K562 (cell line): ENCODE results near the gene TMEM176B. TPM values are rescaled to one million over a fixed set of nuclear protein-coding genes. Genes with fewer than 3 reads are reported as not detected.
A peak's percentile ranks its signal among the peaks of the same experiment; 100 is the strongest.

Experiments
- ATAC-seq: fragments of 200-7000 bp; cut with Tn5 transposase; 3 replicates; pipeline ENCODE4 v1.9.1; 2020; ENCODE audit warnings: moderate library complexity
- BruUV-seq: library from RNA; stranded (reverse); fragments of 400-500 nt; replicated peaks from 2 replicates; lab custom pipeline; 2021; lab: Mats Ljungman, UMichigan
- CTCF ChIA-PET: fragments of 300-600 bp; formaldehyde crosslinking; extraction: SDS; loops from one replicate; lab custom pipeline; 2021; ENCODE audit warnings: low intra/inter-chr PET ratio; lab: Yijun Ruan, JAX
- POLR2A ChIA-PET: fragments of 300-600, 350-650 bp; sonication (Branson Sonifier 250); formaldehyde crosslinking; extraction: SDS; loops from one replicate; lab custom pipeline; 2021; ENCODE audit warnings: antibody characterized with exemption, inconsistent platforms; lab: Yijun Ruan, JAX
- DNase-seq, 4 experiments: peaks; one replicate each; pipeline versions ENCODE4 v3.0.0 to v3.0.0-alpha.2; 2011 to 2018; ENCODE audit warnings: low spot score in 3 of 4, mixed read lengths in 3 of 4; ENCODE audit errors: extremely low read depth in 1 of 4
- FAIRE-seq: peaks from 2 replicates; lab custom pipeline; 2011; peaks lifted over from hg19 to GRCh38; lab: Jason Lieb, UNC
- H2AFZ ChIP-seq: 2 replicates; pipeline ENCODE4 v1.6.0; 2011; ENCODE audit warnings: low read depth, low read length, control low read depth, inconsistent platforms
- H3K27ac ChIP-seq: fragments of 200-600 bp; 3 replicates; pipeline ENCODE4 v1.8.0; 2011; ENCODE audit warnings: low read depth, mild to moderate bottlenecking, control low read depth, inconsistent platforms, low read length, moderate library complexity, mixed read lengths; ENCODE audit errors: extremely low read depth
- H3K27me3 ChIP-seq, 2 experiments: fragments of 300-600 bp in 1 of 2; 2 replicates in 1 of 2; 3 replicates in 1 of 2; pipeline versions ENCODE4 v1.6.0 to v1.8.0; 2011; ENCODE audit warnings: inconsistent platforms in 2 of 2, low read length in 2 of 2, mild to moderate bottlenecking in 1 of 2, mixed read lengths in 1 of 2, moderate library complexity in 1 of 2; ENCODE audit not compliant: control insufficient read depth in 2 of 2, insufficient read depth in 2 of 2
- H3K36me3 ChIP-seq: fragments of 300-600 bp; 3 replicates; pipeline ENCODE4 v1.8.0; 2011; ENCODE audit warnings: mild to moderate bottlenecking, low read length, inconsistent platforms; ENCODE audit not compliant: control insufficient read depth, insufficient read depth
- H3K4me1 ChIP-seq, 2 experiments: fragments of 200-600 bp in 1 of 2; replicated peaks in 1 of 2; 2 replicates in 1 of 2; 3 replicates in 1 of 2; pipeline versions ENCODE4 v1.5.1 to v1.8.0; 2011; ENCODE audit warnings: inconsistent platforms in 2 of 2, low read length in 2 of 2, mild to moderate bottlenecking in 1 of 2, mixed read lengths in 1 of 2, moderate library complexity in 1 of 2; ENCODE audit not compliant: control insufficient read depth in 2 of 2, insufficient read depth in 2 of 2
- H3K4me2 ChIP-seq: 2 replicates; pipeline ENCODE4 v1.6.1; 2011; ENCODE audit warnings: low read length, control low read depth, inconsistent platforms, mixed read lengths; ENCODE audit not compliant: insufficient read depth
- H3K4me3 ChIP-seq: fragments of 200-600 bp; sonication (generic), shearing (Covaris generic); 2 replicates; pipeline ENCODE4 v1.5.1; 2016; ENCODE audit warnings: control low read depth, inconsistent platforms
- H3K79me2 ChIP-seq: fragments of 200-600 bp; 3 replicates; pipeline ENCODE4 v1.8.0; 2011; ENCODE audit warnings: low read length, inconsistent platforms; ENCODE audit not compliant: control insufficient read depth, insufficient read depth
- H3K9ac ChIP-seq, 2 experiments: 2 replicates each; pipeline versions ENCODE4 v1.6.0 to v1.6.1; 2011; ENCODE audit warnings: low read depth in 2 of 2, low read length in 2 of 2, control low read depth in 1 of 2, inconsistent platforms in 1 of 2, mild to moderate bottlenecking in 1 of 2, mixed read lengths in 1 of 2; ENCODE audit not compliant: insufficient read depth in 1 of 2
- H3K9me1 ChIP-seq: one replicate; pipeline ENCODE4 v1.6.0; 2011; ENCODE audit warnings: inconsistent platforms, mild to moderate bottlenecking, low read length, moderate library complexity; ENCODE audit not compliant: control insufficient read depth, insufficient read depth
- H3K9me3 ChIP-seq: replicated peaks from 2 replicates; pipeline ENCODE4 v1.5.1; 2011; ENCODE audit warnings: low read depth, low read length, inconsistent platforms; ENCODE audit not compliant: control insufficient read depth, insufficient read depth
- H4K20me1 ChIP-seq: replicated peaks from 2 replicates; pipeline ENCODE4 v1.6.1; 2011; ENCODE audit warnings: low read length, inconsistent platforms, mixed read lengths; ENCODE audit not compliant: control insufficient read depth, insufficient read depth
- BACH1 ChIP-seq: fragments of 200-800 bp; sonication (Bioruptor generic); IDR thresholded peaks from 2 replicates; pipeline ENCODE4 v1.6.1; 2016; ENCODE audit warnings: missing genetic modification characterization, missing compliant biosample characterization
- HIVEP1 ChIP-seq: fragments of 250-450 bp; sonication (Bioruptor Pico); IDR thresholded peaks from 2 replicates; pipeline ENCODE4 v1.4.0; 2020; ENCODE audit warnings: mild to moderate bottlenecking
- ZNF354B ChIP-seq: fragments of 250-450 bp; sonication (Bioruptor Pico); IDR thresholded peaks from 2 replicates; pipeline ENCODE4 v1.4.0; 2020
- ZNF507 ChIP-seq: conservative IDR thresholded peaks from 2 replicates; pipeline ENCODE4 v1.6.1; 2017; ENCODE audit warnings: missing genetic modification characterization, missing compliant biosample characterization
- WGBS: fragments of 100-300 bp; shearing (Covaris generic); methylation state at CpG from one replicate; pipeline ENCODE4 v1.1.6; 2016; ENCODE audit warnings: low coverage, mixed read lengths; ENCODE audit not compliant: insufficient coverage; ENCODE audit errors: missing lambda C conversion rate; 5-methylcytosine and 5-hydroxymethylcytosine counted together
- in situ Hi-C: fragments of 300-500 bp; cut with MboI; formaldehyde crosslinking; loops from 4 replicates; pipeline ENCODE4 v1.15.0; 2018; ENCODE audit warnings: inconsistent platforms, mixed read lengths
- intact Hi-C: fragments of 100-400 bp; cut with micrococcal nuclease; formaldehyde crosslinking; loops from 2 replicates; pipeline ENCODE4 v1.14.2; 2022
- polyA plus RNA-seq, 8 experiments: library from polyadenylated mRNA; depleted of rRNA in 4 of 8; stranded (reverse) in 5 of 8; unstranded in 3 of 8; fragments of >200 nt; fragmentation: Nextera tagmentation in 2 of 8; fragmentation: Illumina TruSeq in 1 of 8; extraction: Ambion mirVana in 2 of 8; extraction: Trizol in 1 of 8; gene quantifications; 2 replicates each; pipeline versions ENCODE4 v1.2.1 to v1.2.3, GENCODE V29; 2011 to 2014; ENCODE audit warnings: inconsistent platforms in 1 of 8, missing spikeins in 1 of 8
- total RNA-seq, 7 experiments: library from RNA; depleted of rRNA in 6 of 7; stranded (reverse); fragments of >200 nt in 6 of 7; fragmentation: Illumina TruSeq in 2 of 7; extraction: Trizol in 2 of 7; gene quantifications; 2 replicates each; pipeline versions ENCODE4 v1.2.1 to v1.2.3, GENCODE V29; 2011 to 2021; ENCODE audit warnings: low replicate concordance in 1 of 7
- TF ChIP-seq, protein P1 (sequence below), 2 experiments: fragments of 450-650 bp in 1 of 2; IDR thresholded peaks; 2 replicates each; pipeline ENCODE4 v1.6.1; 2011 to 2017; ENCODE audit warnings: low read depth in 2 of 2, antibody characterized with exemption in 1 of 2, borderline replicate concordance in 1 of 2, low read length in 1 of 2, mild to moderate bottlenecking in 1 of 2, mixed read lengths in 1 of 2; ENCODE audit not compliant: control insufficient read depth in 1 of 2
- TF ChIP-seq, protein P2 (sequence below): fragments of 250-450 bp; sonication (Bioruptor Pico); IDR thresholded peaks from 2 replicates; pipeline ENCODE4 v1.9.0; 2021; ENCODE audit warnings: mild to moderate bottlenecking, inconsistent platforms

TMEM176B gene
- total and polyA plus RNA-seq, 9 of the 15 experiments (the other 6 are each of a cell fraction or from before 2014, with no cell fraction given), result 0.19 to 0.60 TPM; not detected in 7

DNA sequence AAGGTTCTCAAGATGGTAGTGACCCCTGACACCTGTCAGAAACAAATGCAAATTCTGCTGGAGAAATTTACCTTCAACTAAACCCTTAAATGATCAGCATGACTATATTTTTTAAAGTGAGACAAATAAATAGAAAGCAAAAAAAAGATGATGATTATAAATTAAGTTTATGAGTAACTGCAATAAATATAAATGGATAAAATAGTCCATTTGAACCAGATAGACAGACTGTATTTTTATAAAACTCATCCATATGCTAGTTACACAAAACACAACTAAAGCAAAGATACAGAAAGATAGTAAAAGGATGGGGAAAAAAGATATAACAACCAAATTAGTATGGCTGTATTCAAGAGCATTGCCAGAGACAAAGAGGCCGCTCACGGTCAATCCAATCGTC lies 6.3 kb upstream of the TMEM176B start:
- Histone ChIP-seq H3K9ac (no peak overlapping the region), H3K79me2 (no peaks in the 10 kb centered on the region), H3K27me3 (peaks cover 27 to 42% of the 10 kb centered on the region in 2 experiments; a peak in 4 of 5 replicates), H3K4me1 (peaks cover 0 to 2% of the 10 kb centered on the region in 2 experiments; a peak in 1 of 5 replicates), H3K4me3 (no peak overlapping the region), H4K20me1 (no peaks in the 10 kb centered on the region), H2AFZ (no peak overlapping the region)
- ATAC-seq, result no peak
- no TSS peak for BruUV-seq
- in situ Hi-C loops (no loop called here), intact Hi-C loops (no loop called here)
- FAIRE-seq, result no peak
- TF ChIP-seq ZNF354B (CRISPR knock-in tag) (peak; percentile 49; the same call in 1 of the 2 replicates), BACH1 (tag) (no peak), ZNF507 (tag) (peak; percentile 98), HIVEP1 (CRISPR knock-in tag) (no peak)
- TF ChIP-seq, protein P1, sequence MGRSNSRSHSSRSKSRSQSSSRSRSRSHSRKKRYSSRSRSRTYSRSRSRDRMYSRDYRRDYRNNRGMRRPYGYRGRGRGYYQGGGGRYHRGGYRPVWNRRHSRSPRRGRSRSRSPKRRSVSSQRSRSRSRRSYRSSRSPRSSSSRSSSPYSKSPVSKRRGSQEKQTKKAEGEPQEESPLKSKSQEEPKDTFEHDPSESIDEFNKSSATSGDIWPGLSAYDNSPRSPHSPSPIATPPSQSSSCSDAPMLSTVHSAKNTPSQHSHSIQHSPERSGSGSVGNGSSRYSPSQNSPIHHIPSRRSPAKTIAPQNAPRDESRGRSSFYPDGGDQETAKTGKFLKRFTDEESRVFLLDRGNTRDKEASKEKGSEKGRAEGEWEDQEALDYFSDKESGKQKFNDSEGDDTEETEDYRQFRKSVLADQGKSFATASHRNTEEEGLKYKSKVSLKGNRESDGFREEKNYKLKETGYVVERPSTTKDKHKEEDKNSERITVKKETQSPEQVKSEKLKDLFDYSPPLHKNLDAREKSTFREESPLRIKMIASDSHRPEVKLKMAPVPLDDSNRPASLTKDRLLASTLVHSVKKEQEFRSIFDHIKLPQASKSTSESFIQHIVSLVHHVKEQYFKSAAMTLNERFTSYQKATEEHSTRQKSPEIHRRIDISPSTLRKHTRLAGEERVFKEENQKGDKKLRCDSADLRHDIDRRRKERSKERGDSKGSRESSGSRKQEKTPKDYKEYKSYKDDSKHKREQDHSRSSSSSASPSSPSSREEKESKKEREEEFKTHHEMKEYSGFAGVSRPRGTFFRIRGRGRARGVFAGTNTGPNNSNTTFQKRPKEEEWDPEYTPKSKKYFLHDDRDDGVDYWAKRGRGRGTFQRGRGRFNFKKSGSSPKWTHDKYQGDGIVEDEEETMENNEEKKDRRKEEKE (IDR thresholded peaks at IDR 0.05; ENCODE audit: borderline replicate concordance in 1 of 2, control insufficient read depth in 1 of 2, low read depth in 2 of 2, low read length in 1 of 2), result no peak
- TF ChIP-seq, protein P2, sequence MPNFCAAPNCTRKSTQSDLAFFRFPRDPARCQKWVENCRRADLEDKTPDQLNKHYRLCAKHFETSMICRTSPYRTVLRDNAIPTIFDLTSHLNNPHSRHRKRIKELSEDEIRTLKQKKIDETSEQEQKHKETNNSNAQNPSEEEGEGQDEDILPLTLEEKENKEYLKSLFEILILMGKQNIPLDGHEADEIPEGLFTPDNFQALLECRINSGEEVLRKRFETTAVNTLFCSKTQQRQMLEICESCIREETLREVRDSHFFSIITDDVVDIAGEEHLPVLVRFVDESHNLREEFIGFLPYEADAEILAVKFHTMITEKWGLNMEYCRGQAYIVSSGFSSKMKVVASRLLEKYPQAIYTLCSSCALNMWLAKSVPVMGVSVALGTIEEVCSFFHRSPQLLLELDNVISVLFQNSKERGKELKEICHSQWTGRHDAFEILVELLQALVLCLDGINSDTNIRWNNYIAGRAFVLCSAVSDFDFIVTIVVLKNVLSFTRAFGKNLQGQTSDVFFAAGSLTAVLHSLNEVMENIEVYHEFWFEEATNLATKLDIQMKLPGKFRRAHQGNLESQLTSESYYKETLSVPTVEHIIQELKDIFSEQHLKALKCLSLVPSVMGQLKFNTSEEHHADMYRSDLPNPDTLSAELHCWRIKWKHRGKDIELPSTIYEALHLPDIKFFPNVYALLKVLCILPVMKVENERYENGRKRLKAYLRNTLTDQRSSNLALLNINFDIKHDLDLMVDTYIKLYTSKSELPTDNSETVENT (CRISPR knock-in tag), result no peak
- TF ChIP-seq, all 486 proteins: peak for 2
- no peak overlapping the region for H3K27ac ChIP-seq
- no peak overlapping the region for H3K4me2 ChIP-seq
- no peak for DNase-seq
- no peaks in the 10 kb centered on the region for H3K36me3 ChIP-seq
- whole genome bisulfite sequencing, result 0% methylated on average over 3 of the region's 3 CpGs
- ChIA-PET POLR2A (no interaction called here), CTCF (interaction anchor here (1.3 kb wide), 1 partner anchor 28 kb away, joined by 3 read pairs; no protein-coding TSS in a partner anchor)
- no peaks in the 10 kb centered on the region; the same call in 1 of the 2 replicates for H3K9me3 ChIP-seq
- H3K9me1 ChIP-seq, result no peaks in the 10 kb centered on the region
